ENCODE measurements around the gene GLCE.
"Not testable (repeated sequence)": the region's sequence is repeated elsewhere in the genome, so short reads cannot be mapped to it uniquely, and the experiment has no call there.

The GLCE gene

GRCh38 chr15:69146724-69147435 lies 13.6 kb upstream of the GLCE start:
- no peak overlapping the region for H3K27ac ChIP-seq (ENCODE audit: low read depth, low read length)
- H3K4me1 ChIP-seq (ENCODE audit: control insufficient read depth in 1 of 2, insufficient read depth in 2 of 2, low read length in 2 of 2), result peaks cover 36 to 63% of the 10 kb centered on the region in 2 donors
- H3K27me3 ChIP-seq (ENCODE audit: control insufficient read depth in 1 of 2, insufficient read depth in 2 of 2, low read length in 2 of 2), result no peaks in the 10 kb centered on the region
- H3K36me3 ChIP-seq (ENCODE audit: control insufficient read depth in 1 of 2, insufficient read depth in 2 of 2, low read length in 2 of 2), result no peaks in the 10 kb centered on the region
- no peaks in the 10 kb centered on the region for H3K9me3 ChIP-seq (ENCODE audit: control insufficient read depth in 1 of 2, low read length in 2 of 2)
- no peak overlapping the region for H3K9ac ChIP-seq (ENCODE audit: low read depth in 1 of 2, low read length in 2 of 2)
- no peak overlapping the region for H3K4me3 ChIP-seq (ENCODE audit: low read depth in 1 of 2, low read length in 2 of 2)

GRCh38 chr15:69148465-69148864 lies 12.0 kb upstream of the GLCE start:
- no peak overlapping the region for H3K9ac ChIP-seq (ENCODE audit: low read depth in 1 of 2, low read length in 2 of 2)
- H3K27ac ChIP-seq (ENCODE audit: low read depth, low read length), result no peak overlapping the region
- H3K9me3 ChIP-seq (ENCODE audit: control insufficient read depth in 1 of 2, low read length in 2 of 2), result no peaks in the 10 kb centered on the region
- no peaks in the 10 kb centered on the region for H3K36me3 ChIP-seq (ENCODE audit: control insufficient read depth in 1 of 2, insufficient read depth in 2 of 2, low read length in 2 of 2)
- H3K4me1 ChIP-seq (ENCODE audit: control insufficient read depth in 1 of 2, insufficient read depth in 2 of 2, low read length in 2 of 2), result peaks cover 24 to 47% of the 10 kb centered on the region in 2 donors
- no peaks in the 10 kb centered on the region for H3K27me3 ChIP-seq (ENCODE audit: control insufficient read depth in 1 of 2, insufficient read depth in 2 of 2, low read length in 2 of 2)
- no peak overlapping the region for H3K4me3 ChIP-seq (ENCODE audit: low read depth in 1 of 2, low read length in 2 of 2)

- H3K9ac ChIP-seq (ENCODE audit: low read depth in 1 of 2, low read length in 2 of 2), result no peak overlapping the region
Observed at GRCh38 chr15:69149163-69149562, 11.3 kb upstream of the GLCE start.

GRCh38 chr15:69149803-69150202 lies 10.6 kb upstream of the GLCE start:
- Histone ChIP-seq H3K36me3 (ENCODE audit: control insufficient read depth in 1 of 2, insufficient read depth in 2 of 2, low read length in 2 of 2) (no peaks in the 10 kb centered on the region), H3K9me3 (ENCODE audit: control insufficient read depth in 1 of 2, low read length in 2 of 2) (no peaks in the 10 kb centered on the region), H3K27me3 (ENCODE audit: control insufficient read depth in 1 of 2, insufficient read depth in 2 of 2, low read length in 2 of 2) (no peaks in the 10 kb centered on the region), H3K4me3 (ENCODE audit: low read depth in 1 of 2, low read length in 2 of 2) (no peak overlapping the region), H3K4me1 (ENCODE audit: control insufficient read depth in 1 of 2, insufficient read depth in 2 of 2, low read length in 2 of 2) (peaks cover 18 to 46% of the 10 kb centered on the region in 2 donors), H3K9ac (ENCODE audit: low read depth in 1 of 2, low read length in 2 of 2) (no peak overlapping the region), H3K27ac (ENCODE audit: low read depth, low read length) (no peak overlapping the region)

More at GRCh38 chr15:69149163-69149562, 11.3 kb upstream of the GLCE start:
- H3K27me3 ChIP-seq (ENCODE audit: control insufficient read depth in 1 of 2, insufficient read depth in 2 of 2, low read length in 2 of 2), result no peaks in the 10 kb centered on the region
- no peaks in the 10 kb centered on the region for H3K9me3 ChIP-seq (ENCODE audit: control insufficient read depth in 1 of 2, low read length in 2 of 2)
- no peaks in the 10 kb centered on the region for H3K36me3 ChIP-seq (ENCODE audit: control insufficient read depth in 1 of 2, insufficient read depth in 2 of 2, low read length in 2 of 2)
- no peak overlapping the region for H3K27ac ChIP-seq (ENCODE audit: low read depth, low read length)
- peaks cover 23 to 44% of the 10 kb centered on the region in 2 donors for H3K4me1 ChIP-seq (ENCODE audit: control insufficient read depth in 1 of 2, insufficient read depth in 2 of 2, low read length in 2 of 2)
- no peak overlapping the region for H3K4me3 ChIP-seq (ENCODE audit: low read depth in 1 of 2, low read length in 2 of 2)

GRCh38 chr15:69150336-69150735 lies 10.1 kb upstream of the GLCE start:
- Histone ChIP-seq H3K9me3 (ENCODE audit: control insufficient read depth in 1 of 2, low read length in 2 of 2) (no peaks in the 10 kb centered on the region), H3K27ac (ENCODE audit: low read depth, low read length) (no peak overlapping the region)

GRCh38 chr15:69150841-69151240 lies 9.6 kb upstream of the GLCE start:
- H3K27ac ChIP-seq (ENCODE audit: low read depth, low read length), result no peak overlapping the region
- H3K4me1 ChIP-seq (ENCODE audit: control insufficient read depth in 1 of 2, insufficient read depth in 2 of 2, low read length in 2 of 2), result peaks cover 18 to 39% of the 10 kb centered on the region in 2 donors
- no peaks in the 10 kb centered on the region for H3K36me3 ChIP-seq (ENCODE audit: control insufficient read depth in 1 of 2, insufficient read depth in 2 of 2, low read length in 2 of 2)
- peak overlapping the region in 1 of 2 donors; percentile 1 for H3K4me3 ChIP-seq (ENCODE audit: low read depth in 1 of 2, low read length in 2 of 2)
- H3K9ac ChIP-seq (ENCODE audit: low read depth in 1 of 2, low read length in 2 of 2), result no peak overlapping the region
- no peaks in the 10 kb centered on the region for H3K9me3 ChIP-seq (ENCODE audit: control insufficient read depth in 1 of 2, low read length in 2 of 2)
- H3K27me3 ChIP-seq (ENCODE audit: control insufficient read depth in 1 of 2, insufficient read depth in 2 of 2, low read length in 2 of 2), result no peaks in the 10 kb centered on the region

More at GRCh38 chr15:69150336-69150735, 10.1 kb upstream of the GLCE start:
- H3K9ac ChIP-seq (ENCODE audit: low read depth in 1 of 2, low read length in 2 of 2), result no peak overlapping the region
- peak overlapping the region in 1 of 2 donors; percentile 1 for H3K4me3 ChIP-seq (ENCODE audit: low read depth in 1 of 2, low read length in 2 of 2)
- H3K27me3 ChIP-seq (ENCODE audit: control insufficient read depth in 1 of 2, insufficient read depth in 2 of 2, low read length in 2 of 2), result no peaks in the 10 kb centered on the region
- H3K4me1 ChIP-seq (ENCODE audit: control insufficient read depth in 1 of 2, insufficient read depth in 2 of 2, low read length in 2 of 2), result peaks cover 18 to 44% of the 10 kb centered on the region in 2 donors
- no peaks in the 10 kb centered on the region for H3K36me3 ChIP-seq (ENCODE audit: control insufficient read depth in 1 of 2, insufficient read depth in 2 of 2, low read length in 2 of 2)

GRCh38 chr15:69153046-69153445 lies 7.4 kb upstream of the GLCE start:
- H3K36me3 ChIP-seq (ENCODE audit: control insufficient read depth in 1 of 2, insufficient read depth in 2 of 2, low read length in 2 of 2), result no peaks in the 10 kb centered on the region
- H3K4me3 ChIP-seq (ENCODE audit: low read depth in 1 of 2, low read length in 2 of 2), result no peak overlapping the region
- peaks cover 18 to 36% of the 10 kb centered on the region in 2 donors for H3K4me1 ChIP-seq (ENCODE audit: control insufficient read depth in 1 of 2, insufficient read depth in 2 of 2, low read length in 2 of 2)
- H3K9me3 ChIP-seq (ENCODE audit: control insufficient read depth in 1 of 2, low read length in 2 of 2), result no peaks in the 10 kb centered on the region
- no peak overlapping the region for H3K9ac ChIP-seq (ENCODE audit: low read depth in 1 of 2, low read length in 2 of 2)
- no peak overlapping the region for H3K27ac ChIP-seq (ENCODE audit: low read depth, low read length)
- no peaks in the 10 kb centered on the region for H3K27me3 ChIP-seq (ENCODE audit: control insufficient read depth in 1 of 2, insufficient read depth in 2 of 2, low read length in 2 of 2)

GRCh38 chr15:69153587-69153986 lies 6.8 kb upstream of the GLCE start:
- not testable (repeated sequence) for H3K27me3 ChIP-seq (ENCODE audit: control insufficient read depth in 1 of 2, insufficient read depth in 2 of 2, low read length in 2 of 2); H3K9me3 ChIP-seq (ENCODE audit: control insufficient read depth in 1 of 2, low read length in 2 of 2); H3K36me3 ChIP-seq (ENCODE audit: control insufficient read depth in 1 of 2, insufficient read depth in 2 of 2, low read length in 2 of 2); H3K4me3 ChIP-seq (ENCODE audit: low read depth in 1 of 2, low read length in 2 of 2); H3K9ac ChIP-seq (ENCODE audit: low read depth in 1 of 2, low read length in 2 of 2); H3K27ac ChIP-seq (ENCODE audit: low read depth, low read length)
- H3K4me1 ChIP-seq (ENCODE audit: control insufficient read depth in 1 of 2, insufficient read depth in 2 of 2, low read length in 2 of 2), result peaks cover 18 to 36% of the 10 kb centered on the region in 2 donors

- Histone ChIP-seq H3K9ac (ENCODE audit: low read depth in 1 of 2, low read length in 2 of 2) (no peak overlapping the region), H3K36me3 (ENCODE audit: control insufficient read depth in 1 of 2, insufficient read depth in 2 of 2, low read length in 2 of 2) (no peaks in the 10 kb centered on the region), H3K4me3 (ENCODE audit: low read depth in 1 of 2, low read length in 2 of 2) (no peak overlapping the region), H3K27me3 (ENCODE audit: control insufficient read depth in 1 of 2, insufficient read depth in 2 of 2, low read length in 2 of 2) (no peaks in the 10 kb centered on the region), H3K4me1 (ENCODE audit: control insufficient read depth in 1 of 2, insufficient read depth in 2 of 2, low read length in 2 of 2) (peaks cover 19 to 33% of the 10 kb centered on the region in 2 donors), H3K9me3 (ENCODE audit: control insufficient read depth in 1 of 2, low read length in 2 of 2) (no peaks in the 10 kb centered on the region), H3K27ac (ENCODE audit: low read depth, low read length) (no peak overlapping the region)
Observed at GRCh38 chr15:69154078-69154477, 6.4 kb upstream of the GLCE start.

- no peak overlapping the region for H3K9ac ChIP-seq (ENCODE audit: low read depth in 1 of 2, low read length in 2 of 2)
- H3K4me1 ChIP-seq (ENCODE audit: control insufficient read depth in 1 of 2, insufficient read depth in 2 of 2, low read length in 2 of 2), result peaks cover 18 to 29% of the 10 kb centered on the region in 2 donors
- no peak overlapping the region for H3K27ac ChIP-seq (ENCODE audit: low read depth, low read length)
- no peaks in the 10 kb centered on the region for H3K9me3 ChIP-seq (ENCODE audit: control insufficient read depth in 1 of 2, low read length in 2 of 2)
- no peaks in the 10 kb centered on the region for H3K36me3 ChIP-seq (ENCODE audit: control insufficient read depth in 1 of 2, insufficient read depth in 2 of 2, low read length in 2 of 2)
- no peaks in the 10 kb centered on the region for H3K27me3 ChIP-seq (ENCODE audit: control insufficient read depth in 1 of 2, insufficient read depth in 2 of 2, low read length in 2 of 2)
- H3K4me3 ChIP-seq (ENCODE audit: low read depth in 1 of 2, low read length in 2 of 2), result no peak overlapping the region
Observed at GRCh38 chr15:69154684-69155083, 5.8 kb upstream of the GLCE start.
